GM12878 (cell line): ENCODE data around the gene ZNF652. TPM values are rescaled to one million over a fixed set of nuclear protein-coding genes. Genes with fewer than 3 reads are reported as not detected.

Source experiments
- ATAC-seq: fragments of 200-7000 bp; cut with Tn5 transposase; 3 replicates; pipeline ENCODE4 v1.9.1; 2020; ENCODE audit warnings: mild to moderate bottlenecking, moderate library complexity
- BruUV-seq: library from RNA; stranded (reverse); fragments of 400-500 nt; replicated peaks from 2 replicates; lab custom pipeline; 2021; lab: Mats Ljungman, UMichigan
- CTCF ChIA-PET: fragments of 300-600 bp; sonication (Branson Sonifier 250); formaldehyde crosslinking; extraction: SDS; loops from one replicate; lab custom pipeline; 2021; ENCODE audit warnings: inconsistent platforms; lab: Yijun Ruan, JAX
- POLR2A ChIA-PET: fragments of 350-600 bp; formaldehyde crosslinking; extraction: SDS; loops from one replicate; lab custom pipeline; 2021; ENCODE audit warnings: inconsistent platforms; lab: Charles Lee
- RAD21 ChIA-PET: fragments of 300-600 bp; sonication (Branson Sonifier 250); formaldehyde crosslinking; loops from one replicate; lab custom pipeline; 2023; ENCODE audit warnings: antibody characterized with exemption; ENCODE audit not compliant: unreplicated experiment; lab: Charles Lee
- SMC1A ChIA-PET: fragments of 300-600 bp; sonication (Branson Sonifier 250); formaldehyde crosslinking; loops from one replicate; lab custom pipeline; 2023; ENCODE audit not compliant: unreplicated experiment, uncharacterized antibody; lab: Charles Lee
- DNase-seq: peaks from one replicate; pipeline ENCODE4 v3.0.0-alpha.2; 2011; ENCODE audit warnings: low read depth, low spot score
- FAIRE-seq: peaks from 3 replicates; lab custom pipeline; 2011; peaks lifted over from hg19 to GRCh38; lab: Jason Lieb, UNC
- H2AFZ ChIP-seq: 2 replicates; pipeline ENCODE4 v1.6.0; 2011; ENCODE audit warnings: low read depth, low read length, control low read depth; ENCODE audit not compliant: control insufficient read depth
- H3K27ac ChIP-seq: 2 replicates; pipeline ENCODE4 v1.5.1; 2011; ENCODE audit warnings: control low read depth; ENCODE audit not compliant: control insufficient read depth, insufficient read depth
- H3K27me3 ChIP-seq, 2 experiments: replicated peaks in 1 of 2; 2 replicates each; pipeline versions ENCODE4 v1.6.0 to v1.6.1; 2011; ENCODE audit warnings: low read length in 1 of 2; ENCODE audit not compliant: control insufficient read depth in 2 of 2, insufficient read depth in 2 of 2
- H3K36me3 ChIP-seq, 2 experiments: 2 replicates each; pipeline ENCODE4 v1.5.1; 2011; ENCODE audit warnings: low read length in 1 of 2; ENCODE audit not compliant: control insufficient read depth in 2 of 2, insufficient read depth in 2 of 2
- H3K4me1 ChIP-seq: 2 replicates; pipeline ENCODE4 v1.6.1; 2011; ENCODE audit warnings: mild to moderate bottlenecking, low read length, moderate library complexity, mixed read lengths; ENCODE audit not compliant: control insufficient read depth, insufficient read depth
- H3K4me2 ChIP-seq: 2 replicates; pipeline ENCODE4 v1.6.0; 2011; ENCODE audit warnings: control low read depth; ENCODE audit not compliant: control insufficient read depth, insufficient read depth
- H3K4me3 ChIP-seq: fragments of 200-600 bp; sonication (generic); 2 replicates; pipeline ENCODE4 v1.5.1; 2016
- H3K79me2 ChIP-seq: 2 replicates; pipeline ENCODE4 v1.6.0; 2011; ENCODE audit warnings: low read length; ENCODE audit not compliant: control insufficient read depth, insufficient read depth
- H3K9ac ChIP-seq: 2 replicates; pipeline ENCODE4 v1.8.0; 2011; ENCODE audit warnings: low read length, control low read depth, mixed read lengths; ENCODE audit not compliant: control insufficient read depth, insufficient read depth
- H3K9me3 ChIP-seq: replicated peaks from 3 replicates; pipeline ENCODE4 v1.5.1; 2011; ENCODE audit warnings: mild to moderate bottlenecking, low read length; ENCODE audit not compliant: control insufficient read depth, insufficient read depth
- H4K20me1 ChIP-seq: 2 replicates; pipeline ENCODE4 v1.6.0; 2011; ENCODE audit not compliant: control insufficient read depth, insufficient read depth
- CBFB ChIP-seq: IDR thresholded peaks from 2 replicates; pipeline ENCODE4 v1.6.1; 2016; ENCODE audit warnings: antibody characterized with exemption, low read depth
- CEBPB ChIP-seq, 2 experiments: fragments of 150-350 bp in 1 of 2; IDR thresholded peaks; 2 replicates each; pipeline ENCODE4 v1.6.1; 2012 to 2014; ENCODE audit warnings: low read depth in 2 of 2, low read length in 2 of 2, borderline replicate concordance in 1 of 2, inconsistent platforms in 1 of 2
- CREB1 ChIP-seq: IDR thresholded peaks from 2 replicates; pipeline ENCODE4 v1.6.1; 2012; ENCODE audit warnings: low read depth, mild to moderate bottlenecking, inconsistent platforms
- ELK1 ChIP-seq: IDR thresholded peaks from 2 replicates; pipeline ENCODE4 v1.6.1; 2012; ENCODE audit warnings: low read depth, low read length, improper control_type of control experiment
- ESRRA ChIP-seq: IDR thresholded peaks from 2 replicates; pipeline ENCODE4 v1.6.1; 2012; ENCODE audit warnings: mild to moderate bottlenecking, low read length, improper control_type of control experiment
- GABPA ChIP-seq: IDR thresholded peaks from 2 replicates; pipeline ENCODE4 v1.6.1; 2014; ENCODE audit warnings: antibody characterized with exemption, low read depth, mild to moderate bottlenecking, inconsistent platforms
- MEF2A ChIP-seq: IDR thresholded peaks from 2 replicates; pipeline ENCODE4 v1.6.1; 2011; ENCODE audit warnings: low read depth, mild to moderate bottlenecking, low read length, moderate library complexity; ENCODE audit not compliant: insufficient read depth
- NFXL1 ChIP-seq: fragments of 450-650 bp; IDR thresholded peaks from 2 replicates; pipeline ENCODE4 v1.6.1; 2017; ENCODE audit warnings: antibody characterized with exemption, mild to moderate bottlenecking, borderline replicate concordance
- NFYA ChIP-seq: IDR thresholded peaks from 2 replicates; pipeline ENCODE4 v1.6.1; 2011; ENCODE audit warnings: low read depth, mild to moderate bottlenecking, low read length, improper control_type of control experiment, borderline replicate concordance
- PML ChIP-seq: IDR thresholded peaks from 2 replicates; pipeline ENCODE4 v1.6.1; 2012; ENCODE audit warnings: low read length, inconsistent platforms
- POLR2AphosphoS5 ChIP-seq: IDR thresholded peaks from 2 replicates; pipeline ENCODE4 v1.6.1; 2011; ENCODE audit warnings: mild to moderate bottlenecking, low read length, inconsistent platforms
- POU2F2 ChIP-seq: IDR thresholded peaks from 3 replicates; pipeline ENCODE4 v1.6.1; 2011; ENCODE audit warnings: low read depth, mild to moderate bottlenecking, low read length, borderline replicate concordance
- SREBF2 ChIP-seq: IDR thresholded peaks from 2 replicates; pipeline ENCODE4 v1.6.1; 2012; ENCODE audit warnings: mild to moderate bottlenecking, low read length
- SRF ChIP-seq, 2 experiments: IDR thresholded peaks; 2 replicates each; pipeline ENCODE4 v1.6.1; 2011; ENCODE audit warnings: low read depth in 2 of 2, low read length in 2 of 2, mild to moderate bottlenecking in 1 of 2, moderate library complexity in 1 of 2
- TCF3 ChIP-seq: IDR thresholded peaks from 2 replicates; pipeline ENCODE4 v1.6.1; 2012; ENCODE audit warnings: low read depth, mild to moderate bottlenecking, low read length, borderline replicate concordance; ENCODE audit not compliant: insufficient read depth
- ZNF207 ChIP-seq: fragments of 450-650 bp; IDR thresholded peaks from 2 replicates; pipeline ENCODE4 v1.6.1; 2014; ENCODE audit warnings: antibody characterized with exemption, mild to moderate bottlenecking, borderline replicate concordance
- WGBS: methylation state at CpG from one replicate; pipeline ENCODE4 v1.1.6; 2016; ENCODE audit warnings: low lambda C conversion rate; ENCODE audit not compliant: insufficient replicate concordance, insufficient coverage; ENCODE audit errors: missing lambda C conversion rate; 5-methylcytosine and 5-hydroxymethylcytosine counted together
- in situ Hi-C: fragments of 300-500 bp; cut with MboI; formaldehyde crosslinking; loops from 9 replicates; pipeline ENCODE4 v1.14.3; 2018; ENCODE audit warnings: mixed read lengths
- intact Hi-C: fragments of 100-400 bp; cut with micrococcal nuclease; formaldehyde crosslinking; loops from one replicate; pipeline ENCODE4 v1.14.2; 2022; ENCODE audit not compliant: unreplicated experiment
- polyA plus RNA-seq, 11 experiments: library from polyadenylated mRNA; depleted of rRNA in 4 of 11; unstranded in 6 of 11; stranded (reverse) in 5 of 11; fragments of >200 nt; fragmentation: Nextera tagmentation in 4 of 11; fragmentation: Illumina TruSeq in 1 of 11; extraction: Ambion mirVana in 4 of 11; extraction: Trizol in 1 of 11; gene quantifications; 1 replicate in 1 of 11; 2 replicates in 10 of 11; pipeline versions ENCODE4 v1.2.1 to v1.2.3, GENCODE V29; 2011 to 2016; ENCODE audit warnings: inconsistent platforms in 2 of 11, missing spikeins in 2 of 11, low read depth in 1 of 11
- total RNA-seq, 4 experiments: library from RNA; depleted of rRNA in 3 of 4; stranded (reverse); fragments of >200 nt in 3 of 4; fragmentation: Illumina TruSeq in 1 of 4; extraction: Trizol in 1 of 4; gene quantifications; 2 replicates each; pipeline versions ENCODE4 v1.2.1 to v1.2.3, GENCODE V29; 2013 to 2021

The ZNF652 gene
- total and polyA plus RNA-seq, 10 of the 15 experiments (the other 5 are each of a cell fraction or from before 2014, with no cell fraction given) = 3.4 to 13.1 (median 8.7) TPM

GRCh38 chr17:49382556-49382955 is 20.5 kb upstream of the ZNF652 start (continued):
- TF ChIP-seq ZNF207 = no peak

- CTCF ChIA-PET = interaction anchor here (0.9 to 1.2 kb wide), 4 partner anchors 9 to 64 kb away, joined by 3 to 5 read pairs (median 4); no protein-coding TSS in a partner anchor
- no peak for ATAC-seq
- SMC1A ChIA-PET = interaction anchor here (1.4 kb wide), 1 partner anchor 12 kb away, joined by 3 read pairs; no protein-coding TSS in a partner anchor
- no peak overlapping the region for H3K4me2 ChIP-seq
- H2AFZ ChIP-seq = no peak overlapping the region
- WGBS = 61% methylated on average over 5 of the region's 5 CpGs
- in situ Hi-C loops = no loop called here
- no peaks in the 10 kb centered on the region for H3K79me2 ChIP-seq
- H3K27me3 ChIP-seq = no peaks in the 10 kb centered on the region; a peak in 1 of 4 replicates
- no peak overlapping the region for H3K9ac ChIP-seq
- BruUV-seq = no TSS peak
- H3K27ac ChIP-seq = no peak overlapping the region
- POLR2A ChIA-PET = no interaction called here
- intact Hi-C loops = no loop called here
- H3K4me3 ChIP-seq = no peak overlapping the region
- no peaks in the 10 kb centered on the region; the same call in 1 of the 3 replicates for H3K9me3 ChIP-seq
- RAD21 ChIA-PET = no interaction called here
- no peaks in the 10 kb centered on the region for H4K20me1 ChIP-seq
- no peak for FAIRE-seq
- TF ChIP-seq SRF (IDR thresholded peaks at IDR 0.05; ENCODE audit: low read depth in 2 of 2, low read length in 2 of 2) (peak in 1 of 2 experiments; percentile 12; a peak in 1 of 4 replicates), CBFB (no peak)
- H3K4me1 ChIP-seq = no peaks in the 10 kb centered on the region; the same call in 1 of the 2 replicates
- no peak for DNase-seq
- no peaks in the 10 kb centered on the region for H3K36me3 ChIP-seq
These were observed 19.7 kb upstream of the ZNF652 start for GRCh38 chr17:49381793-49382192.

GRCh38 chr17:49381033-49381432 is 19.0 kb upstream of the ZNF652 start:
- 96% methylated on average over 1 of the region's 1 CpG for WGBS
- Histone ChIP-seq H2AFZ (no peak overlapping the region), H3K79me2 (no peaks in the 10 kb centered on the region), H3K4me2 (no peak overlapping the region), H3K27ac (no peak overlapping the region), H4K20me1 (no peaks in the 10 kb centered on the region), H3K27me3 (no peaks in the 10 kb centered on the region; a peak in 1 of 4 replicates), H3K36me3 (no peaks in the 10 kb centered on the region), H3K9ac (no peak overlapping the region), H3K9me3 (no peaks in the 10 kb centered on the region; the same call in 1 of the 3 replicates), H3K4me3 (no peak overlapping the region), H3K4me1 (no peaks in the 10 kb centered on the region; the same call in 1 of the 2 replicates)
- intact Hi-C loops (no loop called here), in situ Hi-C loops (no loop called here)
- no TSS peak for BruUV-seq
- DNase-seq (no peak), ATAC-seq (no peak), FAIRE-seq (no peak)
- ChIA-PET CTCF (interaction anchor here (0.9 to 1.2 kb wide), 4 partner anchors 10 to 63 kb away, joined by 3 to 5 read pairs (median 4); no protein-coding TSS in a partner anchor), POLR2A (no interaction called here), SMC1A (interaction anchor here (0.9 to 1.6 kb wide), 4 partner anchors 13 to 85 kb away, joined by 3 to 6 read pairs (median 3); no protein-coding TSS in a partner anchor), RAD21 (interaction anchor here (0.9 to 1.2 kb wide), 3 partner anchors 13 to 65 kb away, joined by 3 to 4 read pairs (median 3); no protein-coding TSS in a partner anchor)
- TF ChIP-seq CEBPB (IDR thresholded peaks at IDR 0.05; ENCODE audit: borderline replicate concordance in 1 of 2, low read depth in 2 of 2, low read length in 2 of 2) (no peak), CREB1 (no peak), SREBF2 (no peak), ESRRA (no peak), MEF2A (no peak), NFXL1 (no peak), TCF3 (no peak), PML (no peak), POLR2AphosphoS5 (no peak), GABPA (no peak), NFYA (no peak), POU2F2 (no peak), ELK1 (no peak)
